Karpas-422 (cell line): Measurements from ENCODE around the gene SCN8A. TPM values are rescaled to one million over a fixed set of nuclear protein-coding genes. Genes with fewer than 3 reads are reported as not detected.

ENCODE experiments used
- DNase-seq: peaks from one replicate; pipeline ENCODE4 v3.0.0-alpha.2; 2015
- H2AFZ ChIP-seq: fragments of 200-600 bp; sonication (generic); 2 replicates; pipeline ENCODE4 v1.6.1; 2014; ENCODE audit warnings: antibody characterized with exemption, low read length, mixed read lengths
- H3K27ac ChIP-seq: fragments of 200-600 bp; sonication (generic); 2 replicates; pipeline ENCODE4 v1.5.1; 2014; ENCODE audit warnings: mild to moderate bottlenecking, low read length, moderate library complexity
- H3K27me3 ChIP-seq: fragments of 200-600 bp; sonication (generic); 2 replicates; pipeline ENCODE4 v1.6.1; 2014; ENCODE audit warnings: low read length, mixed read lengths
- H3K36me3 ChIP-seq: fragments of 200-600 bp; sonication (generic); 2 replicates; pipeline ENCODE4 v1.6.1; 2014; ENCODE audit warnings: low read length, mixed read lengths; ENCODE audit not compliant: insufficient read depth
- H3K4me1 ChIP-seq: fragments of 200-600 bp; sonication (generic); 2 replicates; pipeline ENCODE4 v1.6.1; 2014; ENCODE audit warnings: mild to moderate bottlenecking, low read length, mixed read lengths
- H3K4me2 ChIP-seq: fragments of 200-600 bp; sonication (generic); 2 replicates; pipeline ENCODE4 v1.6.1; 2014; ENCODE audit warnings: low read length, low read depth, mild to moderate bottlenecking; ENCODE audit not compliant: poor library complexity, severe bottlenecking
- H3K4me3 ChIP-seq: fragments of 200-600 bp; sonication (generic); 2 replicates; pipeline ENCODE4 v1.5.1; 2014; ENCODE audit warnings: mild to moderate bottlenecking, antibody characterized with exemption, low read length, mixed read lengths
- H3K79me2 ChIP-seq: fragments of 200-600 bp; sonication (generic); 2 replicates; pipeline ENCODE4 v1.6.1; 2014; ENCODE audit warnings: mild to moderate bottlenecking, low read length, mixed read lengths
- H3K9ac ChIP-seq: fragments of 200-600 bp; sonication (generic); 2 replicates; pipeline ENCODE4 v1.6.0; 2014; ENCODE audit warnings: low read length
- H3K9me2 ChIP-seq: fragments of 200-600 bp; sonication (generic), shearing (Covaris generic); replicated peaks from 2 replicates; pipeline ENCODE4 v1.6.0; 2014; ENCODE audit warnings: mild to moderate bottlenecking, low read length, moderate library complexity; ENCODE audit not compliant: insufficient read depth
- H3K9me3 ChIP-seq: fragments of 300-700, 200-600 bp; sonication (generic); 2 replicates; pipeline ENCODE4 v1.6.1; 2014; ENCODE audit warnings: low read length, mixed read lengths
- H4K20me1 ChIP-seq: fragments of 200-600 bp; sonication (generic); 2 replicates; pipeline ENCODE4 v1.6.1; 2014; ENCODE audit warnings: mild to moderate bottlenecking, antibody characterized with exemption, low read length, low read depth; ENCODE audit not compliant: insufficient read depth
- total RNA-seq: library from RNA; depleted of rRNA; stranded (reverse); fragments of >200 nt; shearing (Covaris generic); gene quantifications from 2 replicates; pipeline ENCODE4 v1.2.3, GENCODE V29; 2014; ENCODE audit warnings: low replicate concordance

SCN8A gene
- total RNA-seq, 1 experiment from 2014 or later, result 0.11 TPM

GRCh38 chr12:51766067-51766676 is 175.1 kb downstream of the SCN8A start:
- H3K9ac ChIP-seq, result no peak overlapping the region
- no peaks in the 10 kb centered on the region for H3K36me3 ChIP-seq
- H3K4me1 ChIP-seq, result no peaks in the 10 kb centered on the region
- no peak overlapping the region for H3K27ac ChIP-seq
- no peaks in the 10 kb centered on the region for H3K27me3 ChIP-seq
- no peaks in the 10 kb centered on the region for H3K79me2 ChIP-seq
- DNase-seq, result no peak
- no peaks in the 10 kb centered on the region for H4K20me1 ChIP-seq
- no peaks in the 10 kb centered on the region for H3K9me2 ChIP-seq
- H2AFZ ChIP-seq, result no peak overlapping the region
- H3K4me3 ChIP-seq, result no peak overlapping the region
- no peaks in the 10 kb centered on the region for H3K9me3 ChIP-seq
- H3K4me2 ChIP-seq, result no peak overlapping the region

DNA sequence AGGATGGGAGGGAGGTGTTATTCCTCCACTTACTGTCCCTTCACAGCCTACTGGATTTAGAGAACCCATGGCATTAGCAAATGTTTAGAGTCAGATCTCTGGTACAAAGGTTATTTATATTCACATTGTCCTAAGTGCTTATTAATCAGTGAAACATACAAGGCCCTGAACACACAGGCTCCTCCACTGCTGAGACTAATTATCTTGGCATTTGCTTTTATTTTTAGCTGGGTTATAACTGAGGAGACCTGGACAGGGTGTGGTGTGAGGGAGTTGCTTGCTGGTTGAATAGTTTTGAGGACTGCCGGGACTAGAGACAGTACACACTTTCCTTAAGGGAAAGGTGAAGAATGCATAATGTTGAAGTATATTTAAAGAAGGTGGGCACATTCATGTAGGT is 180.0 kb downstream of the SCN8A start:
- H3K9me2 ChIP-seq, result no peaks in the 10 kb centered on the region
- no peaks in the 10 kb centered on the region for H3K79me2 ChIP-seq
- no peak overlapping the region for H3K9ac ChIP-seq
- H3K4me2 ChIP-seq, result no peak overlapping the region
- no peaks in the 10 kb centered on the region for H3K27me3 ChIP-seq
- H3K27ac ChIP-seq, result no peak overlapping the region
- H2AFZ ChIP-seq, result no peak overlapping the region
- H3K4me3 ChIP-seq, result no peak overlapping the region
- no peaks in the 10 kb centered on the region for H4K20me1 ChIP-seq
- no peaks in the 10 kb centered on the region for H3K36me3 ChIP-seq
- H3K9me3 ChIP-seq, result no peaks in the 10 kb centered on the region
- no peak for DNase-seq
- no peaks in the 10 kb centered on the region for H3K4me1 ChIP-seq

- Histone ChIP-seq H3K4me2 (no peak overlapping the region), H3K27me3 (no peaks in the 10 kb centered on the region), H3K4me1 (no peaks in the 10 kb centered on the region), H3K4me3 (no peak overlapping the region), H3K79me2 (no peaks in the 10 kb centered on the region), H3K9me3 (no peaks in the 10 kb centered on the region), H3K9ac (no peak overlapping the region), H3K9me2 (no peaks in the 10 kb centered on the region), H2AFZ (no peak overlapping the region), H4K20me1 (no peaks in the 10 kb centered on the region), H3K36me3 (no peaks in the 10 kb centered on the region), H3K27ac (no peak overlapping the region)
- DNase-seq, result no peak
Measured at GRCh38 chr12:51773145-51773869, 182.3 kb downstream of the SCN8A start.

DNA sequence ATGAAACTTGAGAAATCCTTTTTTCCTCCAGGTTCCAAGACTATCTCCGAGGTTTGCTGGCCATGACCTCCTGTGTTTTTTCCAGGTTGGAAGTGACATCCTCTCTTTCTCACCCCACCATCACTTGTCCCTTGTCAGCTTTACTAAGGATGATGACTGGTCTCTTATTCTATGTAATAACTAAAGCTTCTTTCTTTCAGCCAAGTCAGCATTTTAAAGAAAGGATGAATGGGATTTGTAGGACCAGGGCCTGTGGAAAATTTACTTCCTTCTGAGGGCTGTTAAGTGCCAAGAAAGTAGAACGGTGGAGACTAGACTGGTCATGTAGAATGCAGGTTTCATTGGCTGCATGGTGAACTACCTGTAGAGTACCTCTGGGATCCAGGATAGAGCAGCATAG is 183.9 kb downstream of the SCN8A start:
- Histone ChIP-seq H3K79me2 (no peaks in the 10 kb centered on the region), H4K20me1 (no peaks in the 10 kb centered on the region), H3K4me3 (no peak overlapping the region), H3K36me3 (no peaks in the 10 kb centered on the region), H3K27ac (no peak overlapping the region), H3K9ac (no peak overlapping the region), H3K9me3 (no peaks in the 10 kb centered on the region), H2AFZ (no peak overlapping the region), H3K27me3 (no peaks in the 10 kb centered on the region), H3K4me1 (no peaks in the 10 kb centered on the region), H3K4me2 (no peak overlapping the region), H3K9me2 (no peaks in the 10 kb centered on the region)
- DNase-seq, result no peak

- no peaks in the 10 kb centered on the region for H3K27me3 ChIP-seq
- no peaks in the 10 kb centered on the region for H3K36me3 ChIP-seq
- no peak overlapping the region for H2AFZ ChIP-seq
- H3K4me1 ChIP-seq, result no peaks in the 10 kb centered on the region
- H3K79me2 ChIP-seq, result no peaks in the 10 kb centered on the region
- no peaks in the 10 kb centered on the region for H3K9me2 ChIP-seq
- no peak overlapping the region for H3K9ac ChIP-seq
- no peaks in the 10 kb centered on the region for H4K20me1 ChIP-seq
- no peaks in the 10 kb centered on the region for H3K9me3 ChIP-seq
- no peak overlapping the region for H3K27ac ChIP-seq
- no peak overlapping the region for H3K4me2 ChIP-seq
- no peak for DNase-seq
- H3K4me3 ChIP-seq, result no peak overlapping the region
Measured at GRCh38 chr12:51777457-51777856, 186.4 kb downstream of the SCN8A start.

DNA sequence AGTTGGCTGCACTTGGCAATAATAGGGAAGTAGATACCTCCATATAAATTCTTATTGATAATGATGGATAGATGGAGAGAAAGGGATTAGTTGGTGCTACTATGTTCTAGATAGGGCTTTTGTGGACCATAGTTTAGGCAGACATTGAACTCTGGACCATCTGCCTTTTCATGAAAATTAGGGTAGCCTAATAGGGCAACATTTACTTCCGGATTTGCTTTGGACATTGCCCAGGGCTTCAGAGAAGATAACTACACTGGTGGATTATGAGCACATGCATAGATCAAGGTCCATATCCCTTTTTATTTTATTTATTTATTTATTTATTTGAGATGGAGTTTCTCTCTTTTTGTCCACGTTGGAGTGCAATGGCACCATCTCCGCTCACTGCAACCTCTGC is 186.9 kb downstream of the SCN8A start:
- H3K27me3 ChIP-seq, result no peaks in the 10 kb centered on the region
- H3K9me2 ChIP-seq, result no peaks in the 10 kb centered on the region
- H3K4me2 ChIP-seq, result no peak overlapping the region
- H3K27ac ChIP-seq, result no peak overlapping the region
- no peaks in the 10 kb centered on the region for H3K79me2 ChIP-seq
- no peak overlapping the region for H3K4me3 ChIP-seq
- no peak overlapping the region for H2AFZ ChIP-seq
- H3K9ac ChIP-seq, result no peak overlapping the region
- no peak for DNase-seq
- H3K9me3 ChIP-seq, result no peaks in the 10 kb centered on the region
- H3K4me1 ChIP-seq, result no peaks in the 10 kb centered on the region
- no peaks in the 10 kb centered on the region for H4K20me1 ChIP-seq
- no peaks in the 10 kb centered on the region for H3K36me3 ChIP-seq

- H3K9me3 ChIP-seq, result no peaks in the 10 kb centered on the region
- no peaks in the 10 kb centered on the region for H3K9me2 ChIP-seq
- H3K4me2 ChIP-seq, result no peak overlapping the region
- H2AFZ ChIP-seq, result no peak overlapping the region
- no peaks in the 10 kb centered on the region for H4K20me1 ChIP-seq
- no peak overlapping the region for H3K4me3 ChIP-seq
- H3K27me3 ChIP-seq, result no peaks in the 10 kb centered on the region
- no peak overlapping the region for H3K27ac ChIP-seq
- H3K79me2 ChIP-seq, result no peaks in the 10 kb centered on the region
- H3K9ac ChIP-seq, result no peak overlapping the region
- no peaks in the 10 kb centered on the region for H3K4me1 ChIP-seq
- DNase-seq, result no peak
- no peaks in the 10 kb centered on the region for H3K36me3 ChIP-seq
Measured at GRCh38 chr12:51779876-51780275, 188.8 kb downstream of the SCN8A start.

DNA sequence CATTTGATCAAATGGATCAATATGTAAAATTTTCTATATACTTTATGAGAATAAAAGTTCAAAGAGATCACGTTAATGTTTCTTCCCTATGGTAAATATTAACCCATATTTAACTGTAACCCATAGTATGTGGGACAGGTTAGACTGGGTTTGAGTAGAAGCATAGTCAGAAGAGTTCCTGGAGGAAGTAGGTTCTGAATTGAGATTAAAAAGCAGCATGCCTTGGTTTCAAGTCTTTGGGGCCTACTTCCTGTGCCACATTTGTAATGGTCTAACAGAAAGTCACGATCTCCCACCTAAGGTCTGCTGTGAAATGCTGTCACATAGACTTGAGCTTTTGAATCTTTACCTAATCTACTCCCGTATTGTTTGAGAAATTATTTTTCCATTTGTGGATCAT is 193.7 kb downstream of the SCN8A start:
- Histone ChIP-seq H3K4me1 (no peaks in the 10 kb centered on the region), H3K27me3 (no peaks in the 10 kb centered on the region), H3K4me3 (no peak overlapping the region), H3K9ac (no peak overlapping the region), H4K20me1 (no peaks in the 10 kb centered on the region), H3K9me2 (no peaks in the 10 kb centered on the region), H2AFZ (no peak overlapping the region), H3K4me2 (no peak overlapping the region), H3K36me3 (no peaks in the 10 kb centered on the region), H3K9me3 (no peaks in the 10 kb centered on the region), H3K27ac (no peak overlapping the region), H3K79me2 (no peaks in the 10 kb centered on the region)
- no peak for DNase-seq
